ENCODE measurements around the gene KCTD21. TPM values are rescaled to one million over a fixed set of nuclear protein-coding genes. Genes with fewer than 3 reads are reported as not detected.

KCTD21 gene
- total RNA-seq, 1 experiment from 2014 or later = 3.0 TPM

- no peak overlapping the region for H3K4me3 ChIP-seq (replicated peaks in 1 of 2; ENCODE audit: low read depth in 1 of 2, low read length in 2 of 2)
- no peak for DNase-seq (ENCODE audit: low read depth, low spot score)
- H3K79me2 ChIP-seq (ENCODE audit: insufficient read depth, low read length) = no peaks in the 10 kb centered on the region
- H2AFZ ChIP-seq (ENCODE audit: low read depth, low read length, poor library complexity, severe bottlenecking) = no peak overlapping the region
- POLR2A ChIA-PET = interaction anchor here (1.2 kb wide), 1 partner anchor 29 kb away, joined by 3 read pairs; the partner anchor contains the start of gene ALG8
- H3K4me2 ChIP-seq (ENCODE audit: low read length) = no peak overlapping the region
- no peak overlapping the region for H3K27ac ChIP-seq (ENCODE audit: low read depth, low read length)
- H4K20me1 ChIP-seq (ENCODE audit: insufficient read depth) = no peaks in the 10 kb centered on the region
- H3K27me3 ChIP-seq (ENCODE audit: insufficient read depth, low read length) = no peaks in the 10 kb centered on the region
- H3K9ac ChIP-seq (ENCODE audit: low read length) = no peak overlapping the region
- TF ChIP-seq SRF (IDR thresholded peaks at IDR 0.05; ENCODE audit: low read depth) (no peak), POLR2A (IDR thresholded peaks at IDR 0.05; ENCODE audit: borderline replicate concordance, extremely low read depth, insufficient read depth, insufficient read length) (no peak), CBX3 (IDR thresholded peaks at IDR 0.05; ENCODE audit: low read depth) (no peak), SP1 (IDR thresholded peaks at IDR 0.05; ENCODE audit: low read depth) (no peak), SIN3A (IDR thresholded peaks at IDR 0.05; ENCODE audit: low read depth) (no peak)
- ATAC-seq = no peak
- RAD21 ChIA-PET (ENCODE audit: low non-redundant PET in 1 of 2, low total read pairs in 2 of 2, uncharacterized antibody in 2 of 2, unreplicated experiment in 2 of 2) = no interaction called here
- intact Hi-C loops (cut with micrococcal nuclease) = no loop called here
- H3K36me3 ChIP-seq (ENCODE audit: control insufficient read depth in 1 of 2, insufficient read depth in 2 of 2, low read length in 2 of 2) = no peaks in the 10 kb centered on the region; a peak in 1 of 4 replicates
- no TSS peak for BruUV-seq (replicated peaks)
- CTCF ChIA-PET = no interaction called here
- no peaks in the 10 kb centered on the region for H3K9me2 ChIP-seq (ENCODE audit: insufficient read depth)
- H3K4me1 ChIP-seq (ENCODE audit: control insufficient read depth in 1 of 2, insufficient read depth in 2 of 2, low read length in 2 of 2) = no peaks in the 10 kb centered on the region
- H3K9me3 ChIP-seq (ENCODE audit: control insufficient read depth in 1 of 2, insufficient read depth in 1 of 2, low read depth in 1 of 2, low read length in 2 of 2) = no peaks in the 10 kb centered on the region
Measured at GRCh38 chr11:78168539-78169477, 19.6 kb downstream of the KCTD21 start.

GRCh38 chr11:78166855-78167469 lies 21.5 kb downstream of the KCTD21 start:
- Histone ChIP-seq H3K27ac (ENCODE audit: low read depth, low read length) (no peak overlapping the region), H3K4me2 (ENCODE audit: low read length) (no peak overlapping the region), H2AFZ (ENCODE audit: low read depth, low read length, poor library complexity, severe bottlenecking) (no peak overlapping the region), H3K36me3 (ENCODE audit: control insufficient read depth in 1 of 2, insufficient read depth in 2 of 2, low read length in 2 of 2) (no peaks in the 10 kb centered on the region), H3K9me3 (ENCODE audit: control insufficient read depth in 1 of 2, insufficient read depth in 1 of 2, low read depth in 1 of 2, low read length in 2 of 2) (no peaks in the 10 kb centered on the region), H3K79me2 (ENCODE audit: insufficient read depth, low read length) (no peaks in the 10 kb centered on the region), H3K9me2 (ENCODE audit: insufficient read depth) (no peaks in the 10 kb centered on the region), H3K9ac (ENCODE audit: low read length) (no peak overlapping the region), H3K4me1 (ENCODE audit: control insufficient read depth in 1 of 2, insufficient read depth in 2 of 2, low read length in 2 of 2) (no peaks in the 10 kb centered on the region), H3K4me3 (replicated peaks in 1 of 2; ENCODE audit: low read depth in 1 of 2, low read length in 2 of 2) (no peak overlapping the region), H3K27me3 (ENCODE audit: insufficient read depth, low read length) (no peaks in the 10 kb centered on the region), H4K20me1 (ENCODE audit: insufficient read depth) (no peaks in the 10 kb centered on the region)
- TF ChIP-seq MAX (IDR thresholded peaks at IDR 0.05) (no peak), ELF1 (IDR thresholded peaks at IDR 0.05; ENCODE audit: borderline replicate concordance, low read depth) (no peak), POLR2A (IDR thresholded peaks at IDR 0.05; ENCODE audit: borderline replicate concordance, extremely low read depth, insufficient read depth, insufficient read length) (no peak), ZFX (IDR thresholded peaks at IDR 0.05) (no peak), CBX3 (IDR thresholded peaks at IDR 0.05; ENCODE audit: low read depth) (no peak), SRF (IDR thresholded peaks at IDR 0.05; ENCODE audit: low read depth) (no peak), ZNF274 (IDR thresholded peaks at IDR 0.05; ENCODE audit: low read depth, low read length) (no peak), RAD21 (IDR thresholded peaks at IDR 0.05; ENCODE audit: low read depth) (no peak), SIN3A (IDR thresholded peaks at IDR 0.05; ENCODE audit: low read depth) (no peak), POLR2AphosphoS5 (IDR thresholded peaks at IDR 0.05; ENCODE audit: low read depth, low read length) (no peak), JUND (IDR thresholded peaks at IDR 0.05) (no peak), CEBPB (IDR thresholded peaks at IDR 0.05; ENCODE audit: low read depth) (no peak), TCF7L2 (IDR thresholded peaks at IDR 0.05; ENCODE audit: borderline replicate concordance, extremely low read depth, insufficient read depth, insufficient read length) (no peak), ZBTB33 (IDR thresholded peaks at IDR 0.05; ENCODE audit: extremely low read depth, insufficient replicate concordance, low read length) (no peak), EZH2phosphoT487 (IDR thresholded peaks at IDR 0.05; ENCODE audit: borderline replicate concordance) (no peak), SP1 (IDR thresholded peaks at IDR 0.05; ENCODE audit: low read depth) (no peak)
- intact Hi-C loops (cut with micrococcal nuclease) = no loop called here
- no TSS peak for BruUV-seq (replicated peaks)
- POLR2A ChIA-PET = no interaction called here
- RAD21 ChIA-PET (ENCODE audit: low non-redundant PET in 1 of 2, low total read pairs in 2 of 2, uncharacterized antibody in 2 of 2, unreplicated experiment in 2 of 2) = no interaction called here
- CTCF ChIA-PET = no interaction called here
- DNase-seq (ENCODE audit: low read depth, low spot score) = no peak
- no peak for ATAC-seq

Measured in HCT116 (cell line).